ENCODE measurements around the gene GAN. TPM values are rescaled to one million over a fixed set of nuclear protein-coding genes. Genes with fewer than 3 reads are reported as not detected.
"Not testable (repeated sequence)": the region's sequence is repeated elsewhere in the genome, so short reads cannot be mapped to it uniquely, and the experiment has no call there.

The GAN gene
- total RNA-seq, 3 donors from 2014 or later = 15.5 to 23.2 (median 21.1) TPM

DNA sequence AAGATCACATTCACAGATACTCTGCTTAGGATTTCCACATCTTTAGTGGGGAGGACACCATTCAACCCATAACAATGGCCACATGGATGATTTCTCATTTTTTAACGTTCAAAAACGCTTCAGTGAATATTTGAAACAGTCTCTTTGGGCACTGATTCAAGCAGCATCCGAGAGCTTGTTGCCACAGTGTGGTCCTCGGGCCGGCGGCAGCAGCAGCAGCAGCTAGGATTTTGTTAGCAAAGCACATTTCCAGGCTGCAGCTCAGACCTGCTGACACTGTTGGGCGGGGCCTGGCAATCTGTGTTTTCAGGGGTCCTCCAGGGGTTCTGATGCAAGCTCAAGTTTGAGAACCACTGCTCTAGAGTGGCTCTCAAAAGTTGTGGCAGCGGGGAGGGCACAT is 102.0 kb downstream of the GAN start:
- no peaks in the 10 kb centered on the region for H3K36me3 ChIP-seq (ENCODE audit: low read depth)
- no peak for ATAC-seq
- no peak for DNase-seq
- peaks cover 7% of the 10 kb centered on the region for H3K4me1 ChIP-seq (ENCODE audit: low read depth)
- no peaks in the 10 kb centered on the region for H3K9me3 ChIP-seq
- TF ChIP-seq, protein P1, sequence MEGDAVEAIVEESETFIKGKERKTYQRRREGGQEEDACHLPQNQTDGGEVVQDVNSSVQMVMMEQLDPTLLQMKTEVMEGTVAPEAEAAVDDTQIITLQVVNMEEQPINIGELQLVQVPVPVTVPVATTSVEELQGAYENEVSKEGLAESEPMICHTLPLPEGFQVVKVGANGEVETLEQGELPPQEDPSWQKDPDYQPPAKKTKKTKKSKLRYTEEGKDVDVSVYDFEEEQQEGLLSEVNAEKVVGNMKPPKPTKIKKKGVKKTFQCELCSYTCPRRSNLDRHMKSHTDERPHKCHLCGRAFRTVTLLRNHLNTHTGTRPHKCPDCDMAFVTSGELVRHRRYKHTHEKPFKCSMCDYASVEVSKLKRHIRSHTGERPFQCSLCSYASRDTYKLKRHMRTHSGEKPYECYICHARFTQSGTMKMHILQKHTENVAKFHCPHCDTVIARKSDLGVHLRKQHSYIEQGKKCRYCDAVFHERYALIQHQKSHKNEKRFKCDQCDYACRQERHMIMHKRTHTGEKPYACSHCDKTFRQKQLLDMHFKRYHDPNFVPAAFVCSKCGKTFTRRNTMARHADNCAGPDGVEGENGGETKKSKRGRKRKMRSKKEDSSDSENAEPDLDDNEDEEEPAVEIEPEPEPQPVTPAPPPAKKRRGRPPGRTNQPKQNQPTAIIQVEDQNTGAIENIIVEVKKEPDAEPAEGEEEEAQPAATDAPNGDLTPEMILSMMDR (IDR thresholded peaks at IDR 0.05) = no peak
- no peak overlapping the region for H3K4me3 ChIP-seq
- intact Hi-C loops (cut with DNase I, micrococcal nuclease) = no loop called here

DNA sequence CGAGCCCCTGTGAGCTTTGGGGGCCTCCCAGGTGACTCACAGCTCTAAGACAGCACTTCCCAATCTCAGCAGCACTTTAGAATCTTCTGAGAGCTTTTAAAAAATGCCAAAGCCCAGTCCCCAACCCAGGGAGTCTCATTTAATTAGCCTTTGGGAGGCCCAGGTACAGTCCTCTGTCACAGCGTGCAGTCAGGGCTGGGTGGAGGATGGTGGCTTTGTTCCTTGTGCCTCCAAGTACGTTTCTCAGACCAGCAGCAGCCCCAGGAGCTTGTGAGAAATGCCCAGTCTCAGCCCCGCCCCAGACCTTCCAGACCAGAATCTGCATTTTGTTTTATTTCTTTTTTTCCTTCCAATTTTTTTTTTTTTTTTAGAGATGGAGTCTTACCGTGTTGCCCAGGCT is 102.4 kb downstream of the GAN start:
- Histone ChIP-seq H3K4me3 (no peak overlapping the region), H3K4me1 (ENCODE audit: low read depth) (peaks cover 7% of the 10 kb centered on the region), H3K36me3 (ENCODE audit: low read depth) (no peaks in the 10 kb centered on the region), H3K9me3 (no peaks in the 10 kb centered on the region)
- intact Hi-C loops (cut with DNase I, micrococcal nuclease) = no loop called here
- TF ChIP-seq, protein P1 (IDR thresholded peaks at IDR 0.05) = no peak
- ATAC-seq (no peak), DNase-seq (no peak)

DNA sequence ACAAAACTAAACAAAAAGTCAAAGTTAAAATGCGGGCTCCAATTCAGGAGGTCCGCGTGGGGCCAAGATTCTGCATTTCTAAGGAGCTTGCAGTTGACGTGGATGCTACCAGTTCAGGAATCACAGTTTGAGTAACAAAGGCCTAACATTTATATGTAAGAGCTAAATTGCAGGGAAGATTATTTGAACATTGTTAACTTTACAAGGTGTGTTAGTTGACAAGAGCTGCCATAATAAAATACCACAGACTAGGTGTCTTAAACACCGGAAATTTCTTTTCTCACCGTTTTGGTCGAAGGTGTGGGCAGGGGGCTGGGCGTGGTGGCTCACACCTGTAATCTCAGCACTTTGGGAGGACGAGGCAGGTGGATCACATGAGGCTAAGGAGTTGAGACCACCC is 105.0 kb downstream of the GAN start:
- intact Hi-C loops (cut with DNase I, micrococcal nuclease) = no loop called here
- Histone ChIP-seq H3K9me3 (no peaks in the 10 kb centered on the region), H3K36me3 (ENCODE audit: low read depth) (no peaks in the 10 kb centered on the region), H3K4me3 (no peak overlapping the region), H3K4me1 (ENCODE audit: low read depth) (peaks cover 3% of the 10 kb centered on the region)
- TF ChIP-seq, protein P1 (IDR thresholded peaks at IDR 0.05) = no peak
- peak; percentile 82 for ATAC-seq
- DNase-seq = peak in 1 of 3 donors; percentile 46

DNA sequence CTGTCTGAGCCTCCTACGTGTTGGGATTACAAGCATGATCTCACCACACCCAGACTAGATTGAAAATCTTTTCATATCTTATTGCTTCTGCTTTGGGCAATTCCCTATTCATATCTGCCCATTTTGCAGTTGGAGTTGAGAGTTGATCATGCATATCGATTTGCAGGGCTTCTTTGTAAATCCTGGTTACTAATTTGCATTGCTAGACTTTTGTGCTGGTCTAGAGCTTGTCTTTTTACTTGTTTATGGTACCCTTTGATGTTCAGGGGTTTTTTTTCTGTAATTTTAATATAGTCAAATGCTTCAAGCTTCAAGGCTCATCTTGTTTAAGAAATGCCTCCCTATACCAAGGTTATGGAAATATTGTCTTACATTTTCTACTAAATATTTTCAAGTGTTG is 106.4 kb downstream of the GAN start:
- H3K9me3 ChIP-seq = no peaks in the 10 kb centered on the region
- ATAC-seq (no peak), DNase-seq (no peak)
- TF ChIP-seq, protein P1 (IDR thresholded peaks at IDR 0.05) = no peak
- no peak overlapping the region for H3K4me3 ChIP-seq
- no peaks in the 10 kb centered on the region for H3K36me3 ChIP-seq (ENCODE audit: low read depth)
- peaks cover 3% of the 10 kb centered on the region for H3K4me1 ChIP-seq (ENCODE audit: low read depth)
- intact Hi-C loops (cut with DNase I, micrococcal nuclease) = no loop called here

DNA sequence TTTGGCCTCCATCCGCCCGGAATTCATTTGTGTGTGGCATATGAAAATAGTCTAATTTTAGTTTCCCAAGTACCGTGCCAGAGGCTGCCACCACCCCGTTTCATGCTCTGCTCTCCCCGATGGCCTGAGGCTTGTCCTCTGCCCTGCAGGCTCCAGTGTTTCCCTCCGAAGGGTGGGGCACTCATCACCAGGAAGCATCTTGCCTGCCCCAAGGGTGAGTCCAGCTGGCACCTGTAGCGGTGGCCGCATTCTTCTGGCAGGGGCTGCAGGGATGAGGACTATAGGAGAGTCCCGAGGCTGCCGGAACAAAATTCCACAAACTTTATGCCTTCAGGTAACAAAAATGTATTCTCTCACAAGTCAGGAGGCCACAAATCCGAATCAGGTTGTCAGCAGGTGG is 106.8 kb downstream of the GAN start:
- H3K36me3 ChIP-seq (ENCODE audit: low read depth) = no peaks in the 10 kb centered on the region
- TF ChIP-seq, protein P1 (IDR thresholded peaks at IDR 0.05) = no peak
- H3K4me3 ChIP-seq = no peak overlapping the region
- H3K9me3 ChIP-seq = no peaks in the 10 kb centered on the region
- H3K4me1 ChIP-seq (ENCODE audit: low read depth) = peaks cover 3% of the 10 kb centered on the region
- peak; percentile 72 for ATAC-seq
- peak in 2 of 3 donors; percentile 42 to 63 for DNase-seq
- intact Hi-C loops (cut with DNase I, micrococcal nuclease) = no loop called here

DNA sequence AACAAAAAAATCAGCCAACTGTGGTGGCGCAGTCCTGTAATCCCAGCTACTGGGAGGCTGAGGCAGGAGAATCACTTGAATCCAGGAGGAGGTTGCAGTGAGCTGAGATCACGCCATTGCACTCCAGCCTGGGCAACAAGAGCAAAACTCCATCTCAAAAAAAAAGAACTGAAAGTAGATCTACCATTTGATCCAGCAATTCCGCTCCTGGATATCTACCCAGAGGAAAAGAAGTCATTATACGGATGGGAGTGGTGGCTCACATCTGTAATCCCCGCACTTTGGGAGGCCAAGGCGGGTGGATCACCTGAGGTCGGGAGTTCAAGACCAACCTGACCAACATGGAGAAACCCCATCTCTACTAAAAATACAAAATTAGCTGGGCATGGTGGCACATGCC is 107.4 kb downstream of the GAN start:
- H3K36me3 ChIP-seq (ENCODE audit: low read depth); ATAC-seq; H3K9me3 ChIP-seq; H3K4me3 ChIP-seq; intact Hi-C loops (cut with DNase I, micrococcal nuclease); H3K4me1 ChIP-seq (ENCODE audit: low read depth); DNase-seq: not testable (repeated sequence)
